Skin epidermis (tissue), 12 donors: ENCODE measurements around the gene POLR1B.
"Not testable (repeated sequence)": the region's sequence is repeated elsewhere in the genome, so short reads cannot be mapped to it uniquely, and the experiment has no call there.

Experiments
- H3K27ac ChIP-seq, 21 experiments: fragments of 200-600 bp; sonication (generic) in 11 of 21; one replicate each; pipeline ENCODE4 v1.5.0; 2020; ENCODE audit warnings: mild to moderate bottlenecking in 3 of 21, inconsistent platforms in 2 of 21, moderate library complexity in 2 of 21
- H3K4me3 ChIP-seq, 7 experiments: fragments of 200-600 bp; sonication (generic) in 2 of 7; one replicate each; pipeline ENCODE4 v1.5.0; 2020; ENCODE audit warnings: inconsistent platforms in 2 of 7, mild to moderate bottlenecking in 2 of 7, moderate library complexity in 1 of 7

POLR1B gene, protein sequence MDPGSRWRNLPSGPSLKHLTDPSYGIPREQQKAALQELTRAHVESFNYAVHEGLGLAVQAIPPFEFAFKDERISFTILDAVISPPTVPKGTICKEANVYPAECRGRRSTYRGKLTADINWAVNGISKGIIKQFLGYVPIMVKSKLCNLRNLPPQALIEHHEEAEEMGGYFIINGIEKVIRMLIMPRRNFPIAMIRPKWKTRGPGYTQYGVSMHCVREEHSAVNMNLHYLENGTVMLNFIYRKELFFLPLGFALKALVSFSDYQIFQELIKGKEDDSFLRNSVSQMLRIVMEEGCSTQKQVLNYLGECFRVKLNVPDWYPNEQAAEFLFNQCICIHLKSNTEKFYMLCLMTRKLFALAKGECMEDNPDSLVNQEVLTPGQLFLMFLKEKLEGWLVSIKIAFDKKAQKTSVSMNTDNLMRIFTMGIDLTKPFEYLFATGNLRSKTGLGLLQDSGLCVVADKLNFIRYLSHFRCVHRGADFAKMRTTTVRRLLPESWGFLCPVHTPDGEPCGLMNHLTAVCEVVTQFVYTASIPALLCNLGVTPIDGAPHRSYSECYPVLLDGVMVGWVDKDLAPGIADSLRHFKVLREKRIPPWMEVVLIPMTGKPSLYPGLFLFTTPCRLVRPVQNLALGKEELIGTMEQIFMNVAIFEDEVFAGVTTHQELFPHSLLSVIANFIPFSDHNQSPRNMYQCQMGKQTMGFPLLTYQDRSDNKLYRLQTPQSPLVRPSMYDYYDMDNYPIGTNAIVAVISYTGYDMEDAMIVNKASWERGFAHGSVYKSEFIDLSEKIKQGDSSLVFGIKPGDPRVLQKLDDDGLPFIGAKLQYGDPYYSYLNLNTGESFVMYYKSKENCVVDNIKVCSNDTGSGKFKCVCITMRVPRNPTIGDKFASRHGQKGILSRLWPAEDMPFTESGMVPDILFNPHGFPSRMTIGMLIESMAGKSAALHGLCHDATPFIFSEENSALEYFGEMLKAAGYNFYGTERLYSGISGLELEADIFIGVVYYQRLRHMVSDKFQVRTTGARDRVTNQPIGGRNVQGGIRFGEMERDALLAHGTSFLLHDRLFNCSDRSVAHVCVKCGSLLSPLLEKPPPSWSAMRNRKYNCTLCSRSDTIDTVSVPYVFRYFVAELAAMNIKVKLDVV

DNA sequence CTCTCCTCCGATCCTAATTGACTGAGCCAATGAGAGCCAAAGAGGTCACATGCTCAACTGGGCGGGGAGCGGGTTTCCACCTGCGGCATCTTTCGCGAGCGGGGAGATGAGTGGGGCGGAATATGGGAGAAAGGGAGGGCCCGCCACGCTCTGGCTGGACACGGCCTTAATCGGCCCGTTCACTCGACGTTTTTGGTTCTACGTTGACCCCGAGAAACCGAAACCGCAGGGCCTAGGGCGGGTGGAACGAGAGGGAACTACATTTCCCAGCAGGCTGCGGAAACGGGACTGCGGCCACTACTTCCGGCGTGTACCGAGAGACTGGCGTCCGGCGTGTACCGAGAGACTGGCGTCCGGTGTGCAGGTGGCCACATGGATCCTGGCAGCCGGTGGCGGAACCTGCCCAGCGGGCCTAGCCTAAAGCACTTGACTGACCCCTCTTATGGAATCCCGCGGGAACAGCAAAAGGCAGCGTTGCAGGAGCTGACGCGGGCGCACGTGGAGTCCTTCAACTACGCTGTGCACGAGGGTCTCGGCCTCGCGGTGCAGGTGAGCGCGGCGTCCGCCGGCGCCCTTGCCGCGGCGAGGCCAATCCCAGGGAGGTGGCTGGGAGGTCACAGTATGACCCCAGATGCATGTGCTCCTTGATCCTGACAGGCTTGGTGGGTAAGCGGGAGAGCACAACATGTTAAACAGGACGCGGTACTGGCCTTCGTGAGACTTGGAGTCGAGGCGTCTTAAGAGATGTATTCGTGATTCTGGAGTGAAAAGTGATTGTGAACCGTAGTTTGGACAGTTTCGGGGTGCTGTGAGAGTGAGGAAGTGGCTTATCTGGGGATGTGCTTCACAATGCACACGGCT, at the start of gene POLR1B:
POLR1B (plus strand) TSS at position 343 of the 861 bp plus-strand sequence; CDS start at position 373, 30 bp downstream.
- peak within 1 kb of the TSS; percentile 80 to 96 (median 87) for H3K4me3 ChIP-seq

DNA sequence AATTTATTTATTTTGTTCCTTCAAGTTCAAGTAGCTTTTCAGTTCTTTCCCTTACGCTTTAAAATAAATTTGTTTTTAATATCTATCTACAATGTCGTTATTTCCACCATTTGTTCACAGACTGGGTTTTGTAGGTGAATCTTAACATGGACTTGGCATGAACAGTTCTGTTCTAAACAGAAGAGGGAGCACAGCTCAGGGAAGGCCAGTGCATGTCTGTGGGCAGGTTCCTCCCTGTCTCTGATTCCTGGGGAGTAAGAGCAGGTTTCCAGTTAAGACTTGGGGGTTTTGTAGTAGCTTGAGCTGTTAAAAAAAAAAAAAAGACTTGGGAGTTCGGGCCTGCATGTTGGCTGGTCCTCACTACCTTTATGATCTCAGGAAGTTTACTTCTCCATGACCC, 49.2 kb upstream of the POLR1B start:
- H3K4me3 ChIP-seq = no peak overlapping the region
- peak overlapping the region in 2 of 21 experiments; percentile 3 to 12 for H3K27ac ChIP-seq

More for the DNA sequence above, at the start of gene POLR1B:
- peak within 1 kb of the TSS; percentile 31 to 94 (median 89) for H3K27ac ChIP-seq

DNA sequence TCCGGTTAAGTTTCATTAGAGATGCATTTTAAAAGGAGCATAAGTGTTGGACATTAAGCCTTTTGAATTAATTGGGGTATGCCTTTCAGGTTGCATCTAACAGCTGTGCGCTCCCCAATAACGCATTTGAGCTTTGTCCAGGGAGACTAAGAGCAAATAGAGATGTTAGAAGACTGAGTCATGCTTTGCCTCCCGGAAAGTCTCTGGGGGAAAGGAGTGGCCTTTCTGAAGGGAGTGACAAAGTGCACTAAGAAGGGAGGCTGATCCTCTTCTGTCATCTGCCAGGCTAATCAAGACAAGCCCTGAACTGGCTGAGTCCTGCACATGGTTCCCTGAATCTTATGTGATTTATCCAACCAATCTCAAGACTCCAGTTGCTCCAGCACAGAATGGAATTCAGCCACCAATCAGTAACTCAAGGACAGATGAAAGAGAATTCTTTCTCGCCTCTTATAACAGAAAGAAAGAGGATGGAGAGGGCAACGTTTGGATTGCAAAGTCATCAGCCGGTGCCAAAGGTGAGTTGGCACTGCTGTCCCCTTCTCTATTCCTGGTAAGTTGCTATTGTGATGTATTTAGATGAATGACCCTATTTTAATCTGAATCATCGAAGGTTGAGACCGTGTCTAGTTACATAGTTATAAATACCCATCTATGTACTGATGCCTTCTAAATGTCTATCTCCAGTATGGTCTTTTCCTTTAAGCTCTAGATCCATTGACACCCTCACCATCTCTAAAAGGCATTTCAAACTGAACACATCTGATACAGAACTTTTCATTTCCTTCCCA, 48.2 kb upstream of the POLR1B start:
- H3K27ac ChIP-seq = peak overlapping the region in 3 of 21 experiments; percentile 3 to 12 (median 3)
- no peak overlapping the region for H3K4me3 ChIP-seq

DNA sequence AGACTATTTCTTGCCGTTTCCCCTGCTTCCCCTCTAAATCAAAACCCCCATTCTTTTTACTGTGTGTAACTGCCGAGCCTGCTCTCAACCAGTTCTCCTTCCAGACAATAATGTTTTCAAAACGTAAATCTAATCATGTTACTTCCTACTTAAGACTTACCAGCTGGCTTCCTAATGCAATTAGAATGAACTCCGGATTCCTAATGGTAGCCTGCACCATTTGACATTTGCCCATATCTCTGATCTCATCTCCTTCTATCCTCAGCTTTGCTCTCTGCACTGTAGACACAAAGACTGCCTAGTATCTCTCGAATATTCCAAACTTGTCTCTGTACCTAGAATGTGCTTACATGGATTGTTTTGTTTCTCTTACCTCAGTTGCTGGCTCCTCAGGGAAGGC, 47.4 kb upstream of the POLR1B start:
- H3K4me3 ChIP-seq = no peak overlapping the region
- peak overlapping the region in 1 of 21 experiments; percentile 3 for H3K27ac ChIP-seq

DNA sequence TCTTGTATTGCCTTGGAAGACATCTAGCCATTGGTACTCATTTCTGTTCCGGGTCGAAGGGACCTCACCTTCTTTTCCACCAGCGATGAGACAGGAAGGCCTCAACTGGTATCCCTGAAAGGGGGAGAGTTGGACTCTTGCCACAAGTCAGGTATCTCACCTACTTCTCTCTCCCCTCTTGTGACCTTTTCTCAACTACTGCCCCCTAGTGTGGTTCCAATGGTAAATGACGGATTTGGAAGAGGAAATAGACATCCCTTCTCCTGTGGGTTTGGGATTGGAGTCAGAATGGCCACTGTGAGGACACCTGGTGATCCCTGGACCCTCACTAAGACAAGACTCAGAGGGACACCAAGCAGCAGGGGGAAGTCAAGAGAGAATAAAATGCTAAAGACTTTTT, 46.4 kb upstream of the POLR1B start:
- H3K4me3 ChIP-seq, H3K27ac ChIP-seq: not testable (repeated sequence)

DNA sequence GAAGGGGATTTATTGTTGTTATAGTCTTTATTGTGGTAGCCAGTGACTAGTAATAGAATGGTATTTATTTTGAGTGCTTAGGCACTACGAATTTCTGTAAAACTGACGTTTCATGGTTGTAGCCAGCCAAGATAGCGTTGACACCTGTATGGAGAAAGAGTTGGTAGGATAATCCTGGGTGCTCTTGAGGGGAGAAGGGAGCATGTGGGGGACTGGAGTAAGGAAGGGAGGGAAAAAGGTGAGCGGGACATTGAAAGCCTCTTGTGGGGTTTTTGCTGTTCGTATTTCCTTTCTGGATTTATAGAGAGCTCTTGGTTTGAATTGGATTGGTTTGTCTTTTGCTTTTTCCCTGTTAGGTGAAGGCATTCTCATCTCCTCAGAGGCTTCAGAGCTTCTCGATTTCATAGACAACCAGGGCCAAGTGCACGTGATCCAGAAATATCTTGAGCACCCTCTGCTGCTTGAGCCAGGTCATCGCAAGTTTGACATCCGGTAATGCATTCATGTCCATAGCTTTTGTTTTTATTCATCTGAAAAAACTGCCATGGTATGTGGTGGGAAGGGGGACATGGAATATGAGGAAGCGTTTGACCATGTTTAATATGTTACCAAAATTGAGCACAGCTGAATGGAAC, 41.3 kb upstream of the POLR1B start:
- H3K4me3 ChIP-seq, H3K27ac ChIP-seq: not testable (repeated sequence)

DNA sequence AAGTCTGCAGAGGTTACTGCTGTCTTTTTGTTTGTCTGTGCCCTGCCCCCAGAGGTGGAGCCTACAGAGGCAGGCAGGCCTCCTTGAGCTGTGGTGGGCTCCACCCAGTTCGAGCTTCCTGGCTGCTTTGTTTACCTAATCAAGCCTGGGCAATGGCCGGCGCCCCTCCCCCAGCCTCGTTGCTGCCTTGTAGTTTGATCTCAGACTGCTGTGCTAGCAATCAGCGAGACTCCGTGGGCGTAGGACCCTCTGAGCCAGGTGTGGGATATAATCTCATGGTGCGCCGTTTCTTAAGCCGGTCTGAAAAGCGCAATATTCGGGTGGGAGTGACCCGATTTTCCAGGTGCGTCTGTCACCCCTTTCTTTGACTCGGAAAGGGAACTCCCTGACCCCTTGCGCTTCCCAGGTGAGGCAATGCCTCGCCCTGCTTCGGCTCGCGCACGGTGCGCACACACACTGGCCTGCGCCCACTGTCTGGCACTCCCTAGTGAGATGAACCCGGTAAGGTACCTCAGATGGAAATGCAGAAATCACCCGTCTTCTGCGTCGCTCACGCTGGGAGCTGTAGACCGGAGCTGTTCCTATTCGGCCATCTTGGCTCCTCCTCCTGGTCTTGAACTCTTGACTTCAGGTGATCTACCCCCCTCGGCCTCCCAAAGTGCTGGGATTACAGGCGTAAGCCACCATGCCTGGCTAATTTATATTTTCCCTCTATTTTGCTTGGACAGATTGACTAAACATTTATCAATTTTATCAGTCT, 32.8 kb upstream of the POLR1B start:
- H3K27ac ChIP-seq, H3K4me3 ChIP-seq: not testable (repeated sequence)

DNA sequence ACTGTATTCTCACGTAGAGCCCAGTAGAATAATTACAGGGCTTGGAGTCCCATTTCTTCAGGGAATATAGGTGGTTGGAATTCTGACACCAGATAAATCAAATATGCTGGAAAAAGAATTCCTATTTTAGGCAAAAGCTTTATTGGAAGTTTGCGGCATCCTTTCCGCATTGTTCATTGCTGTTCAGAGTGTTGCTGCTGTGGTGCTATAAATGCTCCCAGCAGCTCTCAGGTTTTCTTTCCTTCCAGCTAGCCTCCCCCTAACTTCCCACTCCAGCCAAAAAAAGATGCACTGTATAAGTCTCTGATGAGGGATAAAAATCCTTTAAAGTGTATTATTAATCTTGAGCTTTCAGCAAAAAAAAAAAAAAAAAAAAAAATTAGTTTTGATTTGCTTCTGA, 25.5 kb upstream of the POLR1B start:
- Histone ChIP-seq H3K4me3 (no peak overlapping the region), H3K27ac (no peak overlapping the region)

DNA sequence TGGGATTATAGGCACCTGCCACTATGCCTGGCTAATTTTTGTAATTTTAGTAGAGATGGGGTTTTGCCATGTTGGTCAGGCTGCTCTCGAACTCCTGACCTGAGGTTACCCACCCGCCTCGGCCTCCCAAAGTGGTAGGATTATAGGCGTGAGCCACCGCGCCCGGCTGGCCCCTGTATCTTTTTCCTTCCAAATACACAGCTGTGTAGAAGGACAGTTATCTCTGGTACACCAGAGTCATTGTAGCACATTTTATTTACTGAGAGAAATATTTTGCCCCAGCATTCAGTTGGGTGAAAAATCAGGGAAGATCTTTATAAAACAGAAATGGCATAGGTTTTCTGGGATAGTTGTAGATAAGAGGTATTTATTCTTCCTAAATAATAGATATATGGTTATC, 23.5 kb upstream of the POLR1B start:
- H3K4me3 ChIP-seq = no peak overlapping the region

DNA sequence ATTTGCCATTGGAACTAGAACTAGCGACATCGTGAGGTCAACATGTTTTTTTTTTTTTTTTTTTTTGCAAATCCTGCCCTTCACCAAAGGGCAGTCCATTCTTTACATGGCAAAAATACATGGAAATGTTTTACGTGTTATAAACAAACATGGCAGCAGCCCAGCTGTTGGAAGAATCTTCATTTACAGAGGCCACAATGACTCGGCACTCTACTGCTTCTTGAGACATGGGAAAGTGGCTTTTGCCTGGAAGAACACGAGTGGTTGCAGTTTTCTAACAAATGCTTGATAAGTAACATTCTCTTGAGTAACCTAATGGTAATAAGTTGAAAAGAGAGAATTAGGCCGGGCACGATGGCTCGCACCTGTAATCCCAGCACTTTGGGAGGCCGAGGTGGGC, 22.8 kb upstream of the POLR1B start:
- Histone ChIP-seq H3K4me3 (no peak overlapping the region), H3K27ac (no peak overlapping the region)

More for the DNA sequence above, 23.5 kb upstream of the POLR1B start:
- no peak overlapping the region for H3K27ac ChIP-seq

DNA sequence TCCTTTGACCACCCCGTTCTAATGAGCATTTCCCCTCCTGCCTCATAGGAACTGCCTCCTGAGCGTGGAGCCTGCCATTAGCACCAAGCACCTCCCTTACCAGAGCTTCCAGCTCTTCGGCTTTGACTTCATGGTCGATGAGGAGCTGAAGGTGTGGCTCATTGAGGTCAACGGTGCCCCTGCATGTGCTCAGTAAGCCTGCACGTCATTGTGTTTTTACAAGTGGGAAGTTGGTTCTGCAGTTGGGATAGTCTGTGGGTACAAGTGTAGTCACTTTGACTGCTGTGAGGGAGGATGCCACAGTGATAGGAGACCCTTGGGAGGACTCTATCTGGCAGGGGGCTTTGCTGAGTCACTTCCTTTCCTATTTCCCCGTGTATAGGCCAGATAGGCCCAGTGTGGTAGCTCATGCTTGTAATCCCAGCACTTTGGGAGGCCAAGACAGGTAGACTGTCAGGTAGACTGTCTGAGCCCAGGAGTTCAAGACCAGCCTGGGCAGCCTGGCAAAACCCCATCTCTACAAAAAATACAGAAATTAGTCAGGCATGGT, 22.0 kb upstream of the POLR1B start:
- H3K27ac ChIP-seq = no peak overlapping the region
- H3K4me3 ChIP-seq = no peak overlapping the region

DNA sequence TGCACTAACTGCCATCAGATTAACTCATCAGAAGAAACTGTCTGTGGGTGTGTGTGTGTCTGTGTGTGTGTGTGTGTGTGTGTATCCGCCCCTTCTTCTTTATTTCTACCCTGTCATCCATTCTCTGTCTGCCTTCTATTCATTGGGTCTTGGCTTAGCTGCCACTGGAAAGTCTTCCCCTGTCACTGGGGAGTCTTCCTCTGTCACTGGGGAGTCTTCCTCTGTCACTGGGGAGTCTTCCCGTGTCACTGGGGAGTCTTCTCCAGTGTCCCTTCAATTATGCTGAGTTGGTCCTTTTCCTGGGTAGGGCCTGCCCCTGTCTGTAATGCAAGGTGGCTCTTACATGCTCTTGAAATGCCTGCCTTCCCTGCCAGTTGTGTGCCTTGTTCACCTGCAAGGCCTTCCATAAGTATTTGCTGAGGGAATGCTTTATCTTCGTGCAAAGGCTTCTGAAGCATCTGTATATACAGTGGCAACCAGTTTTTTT, 18.9 kb upstream of the POLR1B start:
- Histone ChIP-seq H3K4me3 (no peak overlapping the region), H3K27ac (no peak overlapping the region)

DNA sequence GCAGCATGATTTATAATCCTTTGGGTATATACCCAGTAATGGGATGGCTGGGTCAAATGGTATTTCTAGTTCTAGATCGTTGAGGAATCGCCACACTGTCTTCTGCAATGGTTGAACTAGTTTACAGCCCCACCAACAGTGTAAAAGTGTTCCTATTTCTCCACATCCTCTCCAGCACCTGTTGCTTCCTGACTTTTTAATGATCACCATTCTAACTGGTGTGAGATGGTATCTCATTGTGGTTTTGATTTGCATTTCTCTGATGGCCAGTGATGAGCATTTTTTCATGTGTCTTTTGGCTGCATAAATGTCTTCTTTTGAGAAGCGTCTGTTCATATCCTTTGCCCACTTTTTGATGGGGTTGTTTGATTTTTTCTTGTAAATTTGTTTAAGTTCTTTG, 18.0 kb upstream of the POLR1B start:
- H3K27ac ChIP-seq, H3K4me3 ChIP-seq: not testable (repeated sequence)

DNA sequence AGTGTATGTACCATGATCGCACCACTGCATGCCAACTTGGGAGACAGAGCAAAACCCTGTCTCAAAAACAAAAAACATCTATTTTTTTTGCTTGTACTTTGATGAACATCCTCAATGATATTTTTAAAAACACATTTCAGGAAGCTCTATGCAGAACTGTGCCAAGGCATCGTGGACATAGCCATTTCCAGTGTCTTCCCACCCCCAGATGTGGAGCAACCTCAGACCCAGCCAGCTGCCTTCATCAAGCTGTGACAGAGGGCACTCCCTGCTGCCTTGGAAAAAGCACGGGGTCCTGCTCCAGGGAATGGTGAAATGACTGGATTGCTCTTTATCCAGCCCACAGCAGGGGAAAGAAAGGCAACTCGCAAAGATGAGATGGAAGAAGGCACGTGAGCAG, 13.7 kb upstream of the POLR1B start:
- Histone ChIP-seq H3K27ac (no peak overlapping the region), H3K4me3 (no peak overlapping the region)

DNA sequence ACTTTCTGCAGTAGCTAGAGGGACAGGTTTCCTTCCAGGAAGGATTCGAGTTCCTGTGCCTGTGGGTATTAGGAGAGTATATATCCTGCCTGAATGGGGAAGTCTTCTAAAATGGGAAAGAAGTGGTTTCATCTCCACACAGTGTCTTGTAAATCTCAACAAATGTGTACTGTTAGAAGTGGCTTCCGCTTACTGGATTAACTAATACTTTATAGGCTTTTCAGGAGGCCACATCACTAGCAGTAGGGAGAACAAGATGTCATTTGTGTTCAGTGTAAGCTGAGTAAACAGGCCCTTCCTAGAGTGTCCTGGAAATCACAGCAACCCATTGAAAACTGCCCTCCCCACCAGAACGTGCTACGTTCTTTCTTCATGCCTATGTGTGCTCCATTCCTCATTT, 12.5 kb upstream of the POLR1B start:
- Histone ChIP-seq H3K27ac (no peak overlapping the region), H3K4me3 (no peak overlapping the region)

DNA sequence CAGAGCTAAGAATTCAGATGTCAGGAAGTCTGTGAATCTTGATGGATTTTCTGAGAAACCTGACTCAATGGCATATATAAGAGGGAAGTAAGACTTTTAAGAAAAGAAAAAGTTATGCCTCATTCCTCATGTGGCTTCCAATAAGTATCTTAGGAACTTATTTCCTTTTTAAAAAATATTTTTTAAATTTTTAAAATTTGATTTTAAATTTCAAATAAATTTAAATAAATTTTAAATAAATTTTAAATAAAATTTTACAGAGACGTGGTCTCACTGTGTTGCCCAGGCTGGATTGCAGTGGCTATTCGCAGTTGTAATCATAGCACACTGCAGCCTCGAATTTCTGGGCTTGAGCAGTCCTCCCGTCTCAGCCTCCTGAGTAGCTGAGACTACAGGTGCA, 11.5 kb upstream of the POLR1B start:
- Histone ChIP-seq H3K4me3 (no peak overlapping the region), H3K27ac (no peak overlapping the region)

DNA sequence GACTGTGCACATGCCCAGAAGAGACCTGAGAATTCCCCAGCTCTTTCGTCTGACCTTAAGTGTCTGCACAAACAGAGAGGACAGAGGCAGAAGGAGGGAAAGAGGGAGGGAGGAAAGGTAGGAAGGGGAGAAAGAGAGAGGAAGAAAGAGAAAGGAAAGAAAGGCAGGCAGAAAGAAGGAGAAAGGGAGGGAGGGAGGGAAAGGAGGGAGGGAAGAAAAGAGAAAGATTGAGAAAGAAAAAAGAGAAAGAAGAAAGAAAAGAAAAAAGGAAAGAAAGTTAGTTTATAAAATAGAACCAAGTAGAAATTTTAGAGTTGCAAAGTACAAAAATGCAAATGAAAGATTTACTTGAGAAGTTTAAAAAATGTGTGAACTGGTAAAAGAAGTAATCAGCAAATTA, 7.4 kb upstream of the POLR1B start:
- no peak overlapping the region for H3K4me3 ChIP-seq
- H3K27ac ChIP-seq = no peak overlapping the region
